ENCODE results near the gene CENPX. TPM values are rescaled to one million over a fixed set of nuclear protein-coding genes. Genes with fewer than 3 reads are reported as not detected.

CENPX gene
- total and polyA plus RNA-seq, 2 of the 13 experiments (the other 11 are each of a cell fraction or from before 2014, with no cell fraction given) = 92.7 to 170 TPM

DNA sequence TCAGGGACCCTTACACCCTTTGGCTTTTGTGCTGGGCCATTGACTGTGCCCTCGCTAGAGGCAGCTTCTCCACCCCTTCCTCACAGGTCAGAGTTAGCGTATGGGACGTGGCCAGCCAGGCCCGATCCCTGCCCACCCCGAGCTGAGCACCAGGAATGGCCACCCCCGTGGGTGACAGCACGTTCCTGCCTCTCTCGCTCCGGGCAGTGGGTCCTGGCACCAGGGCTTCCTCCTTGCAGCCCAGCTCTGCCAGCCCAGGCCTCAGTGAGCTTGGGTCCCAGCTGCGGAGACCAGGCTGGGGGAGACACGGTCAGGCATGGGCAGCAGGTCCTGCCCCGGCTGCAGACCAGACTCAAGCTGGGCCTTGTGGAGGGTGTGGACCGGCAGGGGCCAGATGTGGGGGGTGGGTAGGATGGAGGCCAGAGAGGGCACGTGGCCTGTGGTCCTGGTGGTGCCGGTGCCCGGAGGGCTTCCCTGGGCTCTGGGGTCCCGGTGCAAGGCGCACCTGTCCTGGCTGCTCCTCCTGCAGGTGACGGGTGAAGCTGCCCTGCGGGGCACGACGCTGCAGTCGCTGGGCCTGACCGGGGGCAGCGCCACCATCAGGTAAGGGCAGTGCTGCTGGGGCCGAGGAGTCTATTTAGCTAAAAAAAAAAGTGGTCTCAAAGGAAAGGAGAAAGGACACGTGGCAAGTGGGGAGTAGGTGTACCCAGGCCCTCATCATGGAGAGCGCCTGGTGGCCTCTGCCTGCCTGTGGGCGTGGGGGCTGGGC, 27.0 kb downstream of the CENPX start (continued):
- TF ChIP-seq ETV6 (CRISPR knock-in tag; conservative IDR thresholded peaks at IDR 0.05) (peak; percentile 55), RARA (CRISPR knock-in tag; IDR thresholded peaks at IDR 0.05) (peak; percentile 29; the same call in 1 of the 2 replicates), ZBTB42 (CRISPR knock-in tag; IDR thresholded peaks at IDR 0.05) (0 out of 2 replicates have a peak, but pooled peaks have one; percentile 31), SMARCC2 (IDR thresholded peaks at IDR 0.05) (no peak), ZNF451 (CRISPR knock-in tag; IDR thresholded peaks at IDR 0.05) (peak; percentile 87; the same call in 1 of the 2 replicates), AHR (CRISPR knock-in tag; IDR thresholded peaks at IDR 0.05) (peak; percentile 52; the same call in 1 of the 2 replicates), RELA (CRISPR knock-in tag; IDR thresholded peaks at IDR 0.05) (no peak; the same call in 1 of the 2 replicates), NFKBIZ (CRISPR knock-in tag; IDR thresholded peaks at IDR 0.05) (no peak), ZNF230 (CRISPR knock-in tag; IDR thresholded peaks at IDR 0.05) (peak; percentile 57; the same call in 1 of the 2 replicates), RBM39 (IDR thresholded peaks at IDR 0.05; ENCODE audit: low read depth, low read length, poor library complexity, severe bottlenecking) (peak; percentile 92), MXD4 (CRISPR knock-in tag; IDR thresholded peaks at IDR 0.05) (0 out of 2 replicates have a peak, but pooled peaks have one; percentile 20), PPARG (CRISPR knock-in tag; conservative IDR thresholded peaks at IDR 0.05) (peak; percentile 10; the same call in 1 of the 2 replicates), ZNF3 (CRISPR knock-in tag; IDR thresholded peaks at IDR 0.05) (peak; percentile 44; the same call in 1 of the 2 replicates), POGZ (CRISPR knock-in tag; IDR thresholded peaks at IDR 0.05) (no peak), CBX1 (IDR thresholded peaks at IDR 0.05; ENCODE audit: low read depth) (peak; percentile 43), CREB1 (IDR thresholded peaks at IDR 0.05) (0 out of 2 replicates have a peak, but pooled peaks have one; percentile 6), CREB1 (CRISPR knock-in tag; IDR thresholded peaks at IDR 0.05) (no peak), ZNF121 (CRISPR knock-in tag; IDR thresholded peaks at IDR 0.05) (peak; percentile 30; the same call in 1 of the 2 replicates), ZNF547 (CRISPR knock-in tag; IDR thresholded peaks at IDR 0.05) (peak; percentile 90), ZNF672 (CRISPR knock-in tag; IDR thresholded peaks at IDR 0.05) (no peak)
- TF ChIP-seq, protein P1, sequence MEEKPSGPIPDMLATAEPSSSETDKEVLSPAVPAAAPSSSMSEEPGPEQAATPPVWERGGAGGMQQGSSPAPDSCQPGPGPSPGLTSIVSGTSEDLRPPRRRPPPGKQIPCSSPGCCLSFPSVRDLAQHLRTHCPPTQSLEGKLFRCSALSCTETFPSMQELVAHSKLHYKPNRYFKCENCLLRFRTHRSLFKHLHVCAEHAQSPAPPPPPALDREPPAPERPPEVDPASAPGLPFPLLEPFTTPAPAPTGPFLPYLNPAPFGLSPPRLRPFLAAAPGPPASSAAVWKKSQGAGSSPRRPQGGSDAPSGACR (CRISPR knock-in tag; IDR thresholded peaks at IDR 0.05) = peak; percentile 53; the same call in 1 of the 2 replicates
- TF ChIP-seq, protein P2, sequence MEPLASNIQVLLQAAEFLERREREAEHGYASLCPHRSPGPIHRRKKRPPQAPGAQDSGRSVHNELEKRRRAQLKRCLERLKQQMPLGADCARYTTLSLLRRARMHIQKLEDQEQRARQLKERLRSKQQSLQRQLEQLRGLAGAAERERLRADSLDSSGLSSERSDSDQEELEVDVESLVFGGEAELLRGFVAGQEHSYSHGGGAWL (CRISPR knock-in tag; IDR thresholded peaks at IDR 0.05) = peak; percentile 31; the same call in 1 of the 2 replicates
- TF ChIP-seq, protein P3, sequence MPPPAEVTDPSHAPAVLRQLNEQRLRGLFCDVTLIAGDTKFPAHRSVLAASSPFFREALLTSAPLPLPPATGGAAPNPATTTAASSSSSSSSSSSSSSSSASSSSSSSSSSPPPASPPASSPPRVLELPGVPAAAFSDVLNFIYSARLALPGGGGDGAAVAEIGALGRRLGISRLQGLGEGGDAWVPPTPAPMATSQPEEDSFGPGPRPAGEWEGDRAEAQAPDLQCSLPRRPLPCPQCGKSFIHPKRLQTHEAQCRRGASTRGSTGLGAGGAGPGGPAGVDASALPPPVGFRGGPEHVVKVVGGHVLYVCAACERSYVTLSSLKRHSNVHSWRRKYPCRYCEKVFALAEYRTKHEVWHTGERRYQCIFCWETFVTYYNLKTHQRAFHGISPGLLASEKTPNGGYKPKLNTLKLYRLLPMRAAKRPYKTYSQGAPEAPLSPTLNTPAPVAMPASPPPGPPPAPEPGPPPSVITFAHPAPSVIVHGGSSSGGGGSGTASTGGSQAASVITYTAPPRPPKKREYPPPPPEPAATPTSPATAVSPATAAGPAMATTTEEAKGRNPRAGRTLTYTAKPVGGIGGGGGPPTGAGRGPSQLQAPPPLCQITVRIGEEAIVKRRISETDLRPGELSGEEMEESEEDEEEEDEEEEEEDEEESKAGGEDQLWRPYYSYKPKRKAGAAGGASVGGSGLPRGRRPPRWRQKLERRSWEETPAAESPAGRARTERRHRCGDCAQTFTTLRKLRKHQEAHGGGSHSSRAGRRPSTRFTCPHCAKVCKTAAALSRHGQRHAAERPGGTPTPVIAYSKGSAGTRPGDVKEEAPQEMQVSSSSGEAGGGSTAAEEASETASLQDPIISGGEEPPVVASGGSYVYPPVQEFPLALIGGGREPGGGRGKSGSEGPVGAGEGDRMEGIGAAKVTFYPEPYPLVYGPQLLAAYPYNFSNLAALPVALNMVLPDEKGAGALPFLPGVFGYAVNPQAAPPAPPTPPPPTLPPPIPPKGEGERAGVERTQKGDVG (CRISPR knock-in tag; IDR thresholded peaks at IDR 0.05; ENCODE audit: borderline replicate concordance) = 0 out of 2 replicates have a peak, but pooled peaks have one; percentile 54
- TF ChIP-seq, protein P4, sequence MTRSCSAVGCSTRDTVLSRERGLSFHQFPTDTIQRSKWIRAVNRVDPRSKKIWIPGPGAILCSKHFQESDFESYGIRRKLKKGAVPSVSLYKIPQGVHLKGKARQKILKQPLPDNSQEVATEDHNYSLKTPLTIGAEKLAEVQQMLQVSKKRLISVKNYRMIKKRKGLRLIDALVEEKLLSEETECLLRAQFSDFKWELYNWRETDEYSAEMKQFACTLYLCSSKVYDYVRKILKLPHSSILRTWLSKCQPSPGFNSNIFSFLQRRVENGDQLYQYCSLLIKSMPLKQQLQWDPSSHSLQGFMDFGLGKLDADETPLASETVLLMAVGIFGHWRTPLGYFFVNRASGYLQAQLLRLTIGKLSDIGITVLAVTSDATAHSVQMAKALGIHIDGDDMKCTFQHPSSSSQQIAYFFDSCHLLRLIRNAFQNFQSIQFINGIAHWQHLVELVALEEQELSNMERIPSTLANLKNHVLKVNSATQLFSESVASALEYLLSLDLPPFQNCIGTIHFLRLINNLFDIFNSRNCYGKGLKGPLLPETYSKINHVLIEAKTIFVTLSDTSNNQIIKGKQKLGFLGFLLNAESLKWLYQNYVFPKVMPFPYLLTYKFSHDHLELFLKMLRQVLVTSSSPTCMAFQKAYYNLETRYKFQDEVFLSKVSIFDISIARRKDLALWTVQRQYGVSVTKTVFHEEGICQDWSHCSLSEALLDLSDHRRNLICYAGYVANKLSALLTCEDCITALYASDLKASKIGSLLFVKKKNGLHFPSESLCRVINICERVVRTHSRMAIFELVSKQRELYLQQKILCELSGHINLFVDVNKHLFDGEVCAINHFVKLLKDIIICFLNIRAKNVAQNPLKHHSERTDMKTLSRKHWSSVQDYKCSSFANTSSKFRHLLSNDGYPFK (CRISPR knock-in tag; IDR thresholded peaks at IDR 0.05; ENCODE audit: borderline replicate concordance) = peak; percentile 78

Measured in HepG2 (cell line).